GM19468 (cell line): ENCODE measurements around the gene RFNG.

Source experiments
- ATAC-seq: cut with Tn5 transposase; IDR thresholded peaks from one replicate; pipeline ENCODE4 v1.9.1; 2021; ENCODE audit warnings: mild to moderate bottlenecking, moderate library complexity, moderate number of reproducible peaks; ENCODE audit not compliant: unreplicated experiment; ENCODE audit errors: extremely low read depth

RFNG gene

GRCh38 chr17:82018989-82019689 lies 32.5 kb downstream of the RFNG start:
- ATAC-seq: no peak

- no peak for ATAC-seq
Measured at GRCh38 chr17:82018152-82018988, 33.2 kb downstream of the RFNG start.

GRCh38 chr17:82017612-82018151 lies 33.9 kb downstream of the RFNG start:
- ATAC-seq: no peak

- ATAC-seq: no peak
Measured at GRCh38 chr17:82016875-82017459, 34.6 kb downstream of the RFNG start.

GRCh38 chr17:82016061-82016874 lies 35.3 kb downstream of the RFNG start:
- no peak for ATAC-seq

GRCh38 chr17:82015311-82015971 lies 36.2 kb downstream of the RFNG start:
- ATAC-seq: no peak

GRCh38 chr17:82014971-82015310 lies 36.7 kb downstream of the RFNG start:
- no peak for ATAC-seq

- ATAC-seq: no peak
Measured at GRCh38 chr17:82014432-82014831, 37.2 kb downstream of the RFNG start.

GRCh38 chr17:82013772-82014321 lies 37.8 kb downstream of the RFNG start:
- ATAC-seq: no peak

- no peak for ATAC-seq
Measured at GRCh38 chr17:82013341-82013740, 38.3 kb downstream of the RFNG start.

- no peak for ATAC-seq
Measured at GRCh38 chr17:82012640-82013295, 38.8 kb downstream of the RFNG start.

GRCh38 chr17:82012261-82012639 lies 39.4 kb downstream of the RFNG start:
- ATAC-seq: no peak

GRCh38 chr17:82011617-82012187 lies 39.9 kb downstream of the RFNG start:
- no peak for ATAC-seq

- no peak for ATAC-seq
Measured at GRCh38 chr17:82010575-82011525, 40.8 kb downstream of the RFNG start.

- no peak for ATAC-seq
Measured at GRCh38 chr17:82009413-82009812, 42.2 kb downstream of the RFNG start.

- ATAC-seq: no peak
Measured at GRCh38 chr17:82008941-82009405, 42.6 kb downstream of the RFNG start.

GRCh38 chr17:82008258-82008940 lies 43.2 kb downstream of the RFNG start:
- no peak for ATAC-seq
